ENCODE measurements around the gene JMJD8. TPM values are rescaled to one million over a fixed set of nuclear protein-coding genes. Genes with fewer than 3 reads are reported as not detected.

The JMJD8 gene, protein sequence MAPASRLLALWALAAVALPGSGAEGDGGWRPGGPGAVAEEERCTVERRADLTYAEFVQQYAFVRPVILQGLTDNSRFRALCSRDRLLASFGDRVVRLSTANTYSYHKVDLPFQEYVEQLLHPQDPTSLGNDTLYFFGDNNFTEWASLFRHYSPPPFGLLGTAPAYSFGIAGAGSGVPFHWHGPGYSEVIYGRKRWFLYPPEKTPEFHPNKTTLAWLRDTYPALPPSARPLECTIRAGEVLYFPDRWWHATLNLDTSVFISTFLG
- total RNA-seq: 10 to 100 TPM; 53.7 to 70.7 (median 62.5) TPM

DNA sequence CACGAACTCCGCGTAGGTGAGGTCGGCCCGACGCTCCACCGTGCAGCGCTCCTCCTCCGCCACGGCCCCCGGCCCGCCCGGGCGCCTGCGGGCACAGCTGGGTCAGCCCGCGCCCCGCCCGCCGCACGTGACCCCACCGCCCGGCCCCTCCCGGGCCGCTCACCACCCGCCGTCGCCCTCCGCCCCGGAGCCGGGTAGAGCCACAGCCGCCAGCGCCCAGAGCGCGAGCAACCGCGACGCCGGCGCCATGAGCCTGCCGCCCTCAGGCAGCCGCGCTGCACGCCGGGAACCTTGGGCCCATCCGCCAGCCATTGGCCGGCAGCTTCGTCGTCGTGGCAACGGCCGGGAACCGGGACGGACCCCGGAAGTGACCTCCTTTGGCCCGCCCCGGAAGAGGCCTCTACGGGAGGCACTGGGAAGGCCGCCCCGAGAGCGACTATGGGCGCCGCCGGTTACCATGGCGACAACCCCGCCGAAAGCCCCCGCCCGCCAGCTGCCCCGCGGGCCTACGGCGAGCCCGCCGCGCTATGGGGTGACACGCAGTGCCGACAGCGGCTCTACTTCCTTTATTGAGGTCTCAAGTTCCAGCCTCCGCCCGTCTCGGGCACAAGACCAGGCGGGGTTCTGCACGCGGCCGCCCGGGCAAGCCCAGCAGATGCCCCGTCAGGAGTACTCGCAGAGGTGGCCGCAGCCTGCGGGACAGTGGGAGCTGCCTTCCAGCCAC is at the start of gene JMJD8:
Gene JMJD8, minus strand, starts transcription at position 264 of the 724 bp plus-strand sequence. Its CDS starts 15 bp downstream, at position 249.
- Histone ChIP-seq H3K9me3 (no peaks in the 10 kb centered on the region), H3K36me3 (peaks cover 17 to 53% (median 19%) of the 10 kb centered on the region in 3 donors), H3K27me3 (no peaks in the 10 kb centered on the region), H3K27ac (peak within 1 kb of the TSS; percentile 83 to 91 (median 86)), H3K4me3 (peak within 1 kb of the TSS; percentile 55 to 88 (median 65)), H3K4me1 (peaks cover 57 to 80% (median 58%) of the 10 kb centered on the region in 3 donors)
- WGBS, 2 donors: 4% methylated on average over 14 of the region's 91 CpGs; no CpG with 5 or more reads in 1 of the 2 donors
- intact Hi-C loops (cut with DNase I): no loop called here
- DNase-seq: peak; percentile 71
- TF ChIP-seq, protein P1, sequence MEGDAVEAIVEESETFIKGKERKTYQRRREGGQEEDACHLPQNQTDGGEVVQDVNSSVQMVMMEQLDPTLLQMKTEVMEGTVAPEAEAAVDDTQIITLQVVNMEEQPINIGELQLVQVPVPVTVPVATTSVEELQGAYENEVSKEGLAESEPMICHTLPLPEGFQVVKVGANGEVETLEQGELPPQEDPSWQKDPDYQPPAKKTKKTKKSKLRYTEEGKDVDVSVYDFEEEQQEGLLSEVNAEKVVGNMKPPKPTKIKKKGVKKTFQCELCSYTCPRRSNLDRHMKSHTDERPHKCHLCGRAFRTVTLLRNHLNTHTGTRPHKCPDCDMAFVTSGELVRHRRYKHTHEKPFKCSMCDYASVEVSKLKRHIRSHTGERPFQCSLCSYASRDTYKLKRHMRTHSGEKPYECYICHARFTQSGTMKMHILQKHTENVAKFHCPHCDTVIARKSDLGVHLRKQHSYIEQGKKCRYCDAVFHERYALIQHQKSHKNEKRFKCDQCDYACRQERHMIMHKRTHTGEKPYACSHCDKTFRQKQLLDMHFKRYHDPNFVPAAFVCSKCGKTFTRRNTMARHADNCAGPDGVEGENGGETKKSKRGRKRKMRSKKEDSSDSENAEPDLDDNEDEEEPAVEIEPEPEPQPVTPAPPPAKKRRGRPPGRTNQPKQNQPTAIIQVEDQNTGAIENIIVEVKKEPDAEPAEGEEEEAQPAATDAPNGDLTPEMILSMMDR (IDR thresholded peaks at IDR 0.05): no peak
- TF ChIP-seq POLR2A (IDR thresholded peaks at IDR 0.05): peak in 1 of 4 donors; percentile 66

DNA sequence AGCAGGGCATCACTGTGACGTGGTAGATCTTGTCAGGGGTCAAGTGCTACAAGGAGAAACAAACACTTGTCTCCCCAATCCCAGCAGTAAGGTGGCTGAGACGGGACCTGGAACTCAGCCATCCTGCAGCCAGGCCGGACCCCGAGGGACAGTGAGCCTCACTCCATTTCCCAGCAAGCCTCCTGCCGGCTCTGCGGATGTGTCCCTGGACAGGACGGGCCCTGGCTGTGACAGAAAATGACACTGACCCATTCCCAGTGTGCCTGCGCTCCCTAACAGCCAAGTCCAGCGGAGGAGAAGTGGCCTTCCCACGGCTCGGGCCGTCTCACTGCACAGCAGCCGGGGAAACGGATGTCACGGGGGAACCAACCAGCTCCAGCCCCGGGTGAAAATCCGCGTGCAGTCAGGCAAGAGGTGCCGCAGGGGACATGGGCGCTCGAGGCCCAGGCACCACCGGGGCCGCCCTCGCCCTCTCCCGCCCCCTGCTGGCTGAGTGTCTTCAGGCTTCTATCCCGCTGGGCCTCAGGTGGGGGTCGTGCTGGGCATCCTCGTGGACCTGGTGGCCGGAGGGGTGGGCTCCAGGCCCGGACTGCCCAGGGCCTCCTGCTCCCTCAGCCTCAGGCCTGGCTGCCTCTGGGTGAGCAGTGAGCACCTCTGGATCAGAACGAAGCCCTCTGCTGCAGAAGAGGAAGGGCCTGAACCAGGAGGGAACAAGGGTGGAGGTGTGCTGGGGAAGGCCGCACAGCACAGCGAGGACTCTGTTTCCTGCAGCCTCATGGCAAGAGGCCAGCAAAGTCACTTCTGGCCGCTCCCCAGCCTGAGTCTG is 49.5 kb upstream of the JMJD8 start:
- intact Hi-C loops (cut with DNase I): no loop called here
- no peak overlapping the region for H3K27ac ChIP-seq
- no peak overlapping the region for H3K4me3 ChIP-seq
- DNase-seq: no peak
- peaks cover 35 to 85% (median 42%) of the 10 kb centered on the region in 3 donors for H3K36me3 ChIP-seq
- H3K9me3 ChIP-seq: no peaks in the 10 kb centered on the region
- H3K4me1 ChIP-seq: peaks cover 5 to 15% (median 6%) of the 10 kb centered on the region in 3 donors
- peaks cover 0 to 9% (median 0%) of the 10 kb centered on the region in 4 donors for H3K27me3 ChIP-seq
- no peak for TF ChIP-seq POLR2A (IDR thresholded peaks at IDR 0.05)
- TF ChIP-seq, protein P1 (IDR thresholded peaks at IDR 0.05): peak in 2 of 6 experiments; percentile 13 to 17
- WGBS, 2 donors: 90 to 94% methylated on average over 2 to 3 of the region's 34 CpGs

DNA sequence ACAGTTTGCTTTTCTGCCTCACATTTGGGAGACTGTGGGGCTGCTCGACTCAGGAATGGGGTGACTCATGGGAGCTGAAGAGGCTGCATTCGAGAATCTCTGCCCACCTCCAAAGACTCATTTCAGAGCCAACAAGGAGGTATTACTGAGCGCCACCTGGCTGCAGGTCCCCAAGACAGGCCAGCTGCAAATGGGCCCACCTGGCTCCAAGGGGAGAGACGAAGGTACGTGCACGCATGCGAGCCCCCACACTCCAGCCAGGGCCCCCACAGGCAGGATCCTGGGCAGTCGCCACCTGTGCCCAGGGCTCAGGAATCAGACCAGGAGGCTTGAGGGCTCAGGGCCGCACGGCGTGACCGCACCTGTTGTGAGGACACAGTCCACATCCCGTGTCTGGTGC is 48.8 kb upstream of the JMJD8 start:
- WGBS, 2 donors: 88% methylated on average over 4 of the region's 13 CpGs; no CpG with 5 or more reads in 1 of the 2 donors
- H3K27ac ChIP-seq: no peak overlapping the region
- TF ChIP-seq, protein P1 (IDR thresholded peaks at IDR 0.05): no peak
- TF ChIP-seq POLR2A (IDR thresholded peaks at IDR 0.05): no peak
- peaks cover 0 to 16% (median 0%) of the 10 kb centered on the region in 4 donors for H3K27me3 ChIP-seq
- intact Hi-C loops (cut with DNase I): no loop called here
- peaks cover 35 to 78% (median 42%) of the 10 kb centered on the region in 3 donors for H3K36me3 ChIP-seq
- H3K9me3 ChIP-seq: no peaks in the 10 kb centered on the region
- H3K4me1 ChIP-seq: peaks cover 11 to 19% (median 12%) of the 10 kb centered on the region in 3 donors
- DNase-seq: no peak
- H3K4me3 ChIP-seq: no peak overlapping the region

- WGBS, 2 donors: 94 to 95% methylated on average over 11 to 12 of the region's 12 CpGs
- Histone ChIP-seq H3K4me1 (peaks cover 16 to 20% (median 17%) of the 10 kb centered on the region in 3 donors), H3K27ac (no peak overlapping the region), H3K27me3 (peaks cover 0 to 22% (median 0%) of the 10 kb centered on the region in 4 donors), H3K36me3 (peaks cover 29 to 72% (median 42%) of the 10 kb centered on the region in 3 donors), H3K9me3 (no peaks in the 10 kb centered on the region), H3K4me3 (no peak overlapping the region)
- DNase-seq: no peak
- TF ChIP-seq POLR2A (IDR thresholded peaks at IDR 0.05): no peak
- TF ChIP-seq, protein P1 (IDR thresholded peaks at IDR 0.05): no peak
- intact Hi-C loops (cut with DNase I): no loop called here
Observed at GRCh38 chr16:732332-732731, 48.2 kb upstream of the JMJD8 start.

Measured in esophagus squamous epithelium (tissue), 5 donors.